ENCODE data around the gene GJB6.

GJB6 gene

DNA sequence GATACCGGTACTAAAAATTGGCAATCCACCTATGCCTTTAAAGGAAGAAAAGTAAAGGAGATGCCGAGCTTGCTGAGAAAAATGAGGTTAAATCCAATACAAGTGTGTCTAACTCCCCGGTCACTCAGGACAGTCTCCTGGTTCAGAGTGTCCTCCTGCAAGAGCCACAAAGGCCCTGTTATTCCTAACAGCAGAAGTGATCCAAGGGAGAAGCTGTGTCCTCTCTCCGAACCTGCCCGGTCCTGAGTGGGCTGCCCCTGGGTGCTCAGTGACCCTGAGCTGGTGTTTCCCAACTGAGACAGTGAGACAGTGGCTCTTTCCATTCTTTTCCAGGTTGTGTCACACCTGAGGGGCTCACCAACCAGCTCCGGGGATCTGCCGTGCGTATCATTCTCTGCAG is 4.8 kb downstream of the GJB6 start:
- DNase-seq (ENCODE audit: low read depth) = no peak

DNA sequence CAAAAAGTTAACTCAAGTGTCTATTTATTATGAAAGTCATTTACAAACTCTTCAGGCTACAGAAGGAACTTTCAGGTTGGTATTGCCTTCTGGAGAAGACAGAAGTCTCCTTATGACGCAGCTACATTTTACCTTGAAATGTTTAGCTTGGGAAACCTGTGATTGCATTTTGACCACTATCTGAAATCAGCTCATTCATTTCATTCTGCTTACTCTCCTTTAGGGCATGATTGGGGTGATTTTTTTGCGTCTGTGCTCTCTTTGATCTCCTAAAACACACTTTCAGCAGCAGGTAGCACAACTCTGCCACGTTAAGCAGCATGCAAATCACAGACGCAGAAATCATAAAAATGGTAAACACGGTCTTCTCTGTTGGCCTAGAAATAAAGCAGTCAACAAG is 9.6 kb downstream of the GJB6 start:
- no peak for DNase-seq (ENCODE audit: low read depth)

DNA sequence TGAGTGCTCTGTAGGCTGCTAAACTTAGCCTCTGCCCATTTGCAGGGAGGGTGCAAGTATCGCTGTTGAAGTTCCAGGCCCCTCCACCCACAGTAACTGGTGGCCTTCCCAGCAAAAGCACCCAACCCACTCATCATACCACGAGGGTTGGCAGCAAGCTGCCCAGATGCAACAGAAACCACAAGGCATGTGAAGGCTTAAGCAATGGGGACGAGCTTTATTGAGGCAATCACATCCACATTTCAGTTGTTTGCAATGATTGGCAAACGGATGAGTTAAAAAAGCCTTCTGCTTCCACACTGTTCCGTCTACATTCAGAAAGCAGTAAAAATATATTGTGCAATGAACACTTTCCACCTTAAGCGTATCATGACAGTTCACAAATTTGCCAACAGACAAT is 10.3 kb downstream of the GJB6 start:
- no peak for DNase-seq (ENCODE audit: low read depth)

DNA sequence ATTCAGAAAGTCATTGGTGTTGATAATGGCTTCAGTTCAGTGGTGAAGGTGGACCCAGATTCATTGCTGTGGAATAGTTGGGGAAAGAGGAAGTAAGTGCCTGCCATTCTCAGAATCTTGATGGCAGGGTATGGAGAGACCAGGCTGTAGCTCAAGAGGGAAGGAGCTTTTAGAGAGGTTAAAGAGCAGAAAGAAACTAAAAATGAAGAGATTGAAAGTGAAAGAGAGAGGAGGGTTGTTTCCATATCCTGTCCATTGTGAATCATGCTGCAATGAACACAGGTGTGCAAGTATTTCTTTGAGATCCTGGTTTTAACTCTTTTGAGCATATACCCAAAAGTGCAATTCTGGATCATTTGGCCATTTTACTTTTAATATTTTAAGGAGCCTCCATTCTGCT is 12.5 kb downstream of the GJB6 start:
- no peak for DNase-seq (ENCODE audit: low read depth)

DNA sequence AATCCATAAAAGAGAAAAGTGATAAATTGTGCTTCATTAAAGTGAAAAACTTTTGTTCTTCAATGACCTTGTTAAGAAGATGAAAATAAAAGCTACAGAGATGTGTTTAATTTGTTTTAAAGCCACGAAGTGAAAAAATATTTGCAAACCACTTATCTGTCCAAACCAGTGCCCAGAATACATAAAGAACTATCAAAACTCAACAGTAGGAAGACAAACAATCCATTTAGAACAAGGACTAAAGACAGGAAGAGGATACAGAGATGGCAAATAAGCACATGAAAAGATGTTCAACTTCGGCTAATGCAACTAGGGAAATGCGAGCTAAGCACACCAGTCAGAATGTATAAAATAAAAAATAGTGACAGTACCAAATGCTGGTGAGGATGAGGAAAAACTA is 15.0 kb downstream of the GJB6 start:
- DNase-seq (ENCODE audit: low read depth) = no peak

DNA sequence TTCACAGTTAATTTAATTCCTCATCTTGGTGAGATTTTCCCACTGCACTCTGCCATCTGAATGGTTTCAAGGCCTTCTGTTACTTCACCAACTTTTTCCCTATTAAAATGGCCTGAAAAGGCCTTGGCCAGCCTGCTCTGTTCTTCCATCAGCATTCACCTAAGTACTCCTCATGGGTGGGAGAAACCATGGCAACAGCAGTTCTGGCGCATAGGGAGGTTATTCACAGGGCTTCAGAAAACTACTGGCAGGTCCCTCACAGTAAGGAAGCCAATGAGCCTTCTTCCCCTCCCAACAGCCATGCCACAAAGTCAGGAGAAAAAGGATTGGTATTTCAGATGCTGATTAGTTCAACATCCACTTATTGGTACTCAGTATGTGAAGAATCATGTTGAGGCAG is 22.2 kb downstream of the GJB6 start:
- no peak for DNase-seq (ENCODE audit: low read depth)

DNA sequence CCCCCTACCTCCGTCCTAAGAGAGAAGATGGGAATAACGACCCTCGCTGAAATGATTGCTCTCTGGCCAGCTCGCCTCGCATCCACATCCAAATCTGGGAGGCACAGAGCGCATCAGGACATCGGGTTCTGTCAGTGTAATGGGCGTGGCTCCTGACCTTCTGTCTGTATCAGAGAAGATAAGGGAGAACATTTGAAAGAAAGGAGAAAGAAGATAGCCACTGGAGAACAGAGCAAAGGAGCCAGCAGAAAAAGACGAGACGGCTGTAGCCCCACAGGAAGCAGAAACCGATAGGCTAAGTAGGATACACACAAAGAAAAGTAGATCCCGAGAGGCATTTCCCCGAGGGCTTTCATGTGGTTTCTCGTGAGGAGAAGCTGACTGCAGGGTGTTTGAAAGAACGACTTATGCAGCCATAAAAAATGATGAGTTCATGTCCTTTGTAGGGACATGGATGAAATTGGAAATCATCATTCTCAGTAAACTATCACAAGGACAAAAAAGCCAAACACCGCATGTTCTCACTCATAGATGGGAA is 25.4 kb downstream of the GJB6 start:
- no peak for DNase-seq (ENCODE audit: low read depth)

DNA sequence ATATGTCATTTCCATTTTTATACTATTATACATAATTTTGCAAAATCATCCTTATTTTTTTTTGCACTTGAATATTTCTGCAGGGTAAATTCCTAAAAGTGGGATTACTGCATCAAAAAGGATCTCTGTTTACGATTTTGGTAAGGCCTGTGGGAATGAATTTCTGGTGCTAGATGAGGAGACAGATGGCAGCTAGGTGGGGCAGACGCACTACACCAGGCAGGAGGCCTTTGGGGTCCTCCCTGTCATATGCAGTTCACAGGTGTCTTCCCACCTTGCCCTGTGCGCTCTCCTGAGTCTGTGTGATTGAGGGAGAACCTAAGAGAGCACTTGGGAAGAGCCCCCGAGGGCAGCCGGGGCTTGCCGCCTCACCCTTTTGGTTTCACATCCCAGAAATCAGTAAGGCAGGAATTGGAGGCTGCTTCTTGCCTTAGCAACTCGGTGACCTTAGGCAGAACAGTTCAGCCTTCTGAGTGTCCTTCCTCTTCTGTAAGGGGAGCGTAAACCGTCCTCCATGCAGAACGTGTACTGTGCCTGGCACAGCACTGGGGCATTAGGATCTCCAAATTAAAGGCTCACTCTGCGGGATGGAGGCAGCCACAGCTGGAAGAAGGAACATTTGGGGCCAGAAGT is 25.9 kb downstream of the GJB6 start:
- DNase-seq (ENCODE audit: low read depth) = no peak

DNA sequence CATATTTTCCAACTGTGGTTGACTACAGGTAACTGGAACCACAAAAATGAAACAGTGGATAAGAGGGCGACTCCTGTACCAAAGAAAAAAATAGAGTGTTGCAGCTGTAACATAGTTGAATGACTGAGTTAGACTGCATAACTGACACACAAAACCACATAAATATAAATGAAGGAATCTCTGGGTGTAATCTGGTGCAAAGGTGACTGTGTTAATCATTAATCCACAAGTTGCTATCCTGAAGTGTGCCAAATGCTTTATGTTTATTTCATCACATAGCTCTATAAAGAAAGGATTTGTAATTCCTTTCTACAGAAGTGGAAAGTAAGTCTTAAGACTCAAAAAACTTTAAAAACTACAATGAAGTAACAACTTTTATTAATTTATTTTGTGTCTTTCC is 33.3 kb downstream of the GJB6 start:
- no peak for DNase-seq (ENCODE audit: low read depth)

DNA sequence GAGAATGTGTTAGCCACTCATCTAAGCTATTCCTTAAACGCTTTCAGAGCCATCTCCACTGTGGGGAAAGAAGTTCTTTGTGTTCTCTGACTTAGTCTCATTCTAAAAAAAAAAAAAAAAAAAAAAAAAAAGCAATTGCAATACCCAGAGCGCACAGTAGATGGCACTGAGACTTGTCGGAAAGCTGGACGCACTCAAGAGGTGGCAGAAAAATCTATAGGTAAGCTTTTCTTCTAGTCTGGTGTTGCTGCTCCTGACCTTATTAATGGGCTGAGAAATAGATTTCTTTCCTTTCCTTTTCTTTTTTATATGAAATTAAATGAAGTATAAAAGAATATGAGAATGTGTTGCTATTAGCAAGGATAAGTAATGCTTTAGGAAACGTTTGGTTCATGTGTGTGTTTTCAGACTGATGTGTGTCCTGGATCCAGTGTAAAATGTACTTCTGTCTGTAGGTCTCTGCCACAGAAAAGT is 34.7 kb downstream of the GJB6 start:
- no peak for DNase-seq (ENCODE audit: low read depth)

DNA sequence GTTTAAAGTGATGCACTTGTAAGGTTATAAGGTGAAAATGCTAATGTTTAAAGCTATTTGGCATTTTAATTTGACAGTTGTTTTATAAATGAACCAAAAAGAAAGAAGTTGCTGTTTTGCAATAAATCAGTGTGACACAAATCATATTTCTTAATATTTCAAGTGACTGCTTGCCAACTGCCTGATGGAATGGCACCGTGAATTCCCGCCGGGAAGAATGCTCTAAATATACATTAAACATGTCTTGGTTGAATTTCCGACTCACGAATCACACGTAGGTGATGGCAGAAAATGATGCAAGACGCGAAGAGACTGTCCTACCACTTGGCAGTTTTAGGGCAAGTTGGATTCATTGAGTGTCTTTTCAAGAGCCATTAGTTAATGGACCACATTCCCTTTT is 36.3 kb downstream of the GJB6 start:
- DNase-seq (ENCODE audit: low read depth) = no peak

DNA sequence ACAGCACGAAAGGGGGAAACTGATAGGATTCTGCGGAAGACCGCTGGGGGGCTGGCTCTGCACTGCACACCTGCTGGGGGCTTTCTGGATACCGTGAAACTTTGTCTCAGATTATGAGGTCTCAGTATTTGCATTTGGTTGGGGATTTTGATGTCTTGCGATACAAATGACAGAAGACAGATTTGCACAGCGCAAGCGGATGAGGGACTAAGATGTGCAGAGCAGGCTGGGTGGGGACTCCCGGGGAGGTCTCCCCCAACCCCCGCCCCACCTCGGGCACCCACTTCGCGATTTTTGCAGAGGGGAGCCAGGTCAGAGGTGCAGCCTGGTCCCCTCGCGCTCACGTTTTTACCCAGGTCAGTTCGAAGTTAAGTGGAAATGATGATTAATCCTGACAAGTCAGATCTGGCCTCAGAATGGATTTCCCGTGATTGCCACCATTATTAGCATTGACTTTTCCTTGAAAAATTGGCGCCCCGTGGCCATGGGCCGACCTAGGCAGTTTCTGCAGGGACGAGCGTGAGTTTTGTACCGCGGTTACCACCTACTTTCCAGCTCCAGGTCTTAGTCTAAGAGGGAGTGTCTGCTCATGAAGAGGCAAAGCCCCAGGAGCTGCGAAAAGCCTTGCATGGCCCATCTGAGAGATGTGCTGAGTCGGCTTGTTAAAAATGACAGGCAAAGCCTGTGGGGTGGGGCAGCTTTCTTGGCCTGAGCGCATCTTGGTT is 38.0 kb downstream of the GJB6 start:
- DNase-seq (ENCODE audit: low read depth) = no peak

DNA sequence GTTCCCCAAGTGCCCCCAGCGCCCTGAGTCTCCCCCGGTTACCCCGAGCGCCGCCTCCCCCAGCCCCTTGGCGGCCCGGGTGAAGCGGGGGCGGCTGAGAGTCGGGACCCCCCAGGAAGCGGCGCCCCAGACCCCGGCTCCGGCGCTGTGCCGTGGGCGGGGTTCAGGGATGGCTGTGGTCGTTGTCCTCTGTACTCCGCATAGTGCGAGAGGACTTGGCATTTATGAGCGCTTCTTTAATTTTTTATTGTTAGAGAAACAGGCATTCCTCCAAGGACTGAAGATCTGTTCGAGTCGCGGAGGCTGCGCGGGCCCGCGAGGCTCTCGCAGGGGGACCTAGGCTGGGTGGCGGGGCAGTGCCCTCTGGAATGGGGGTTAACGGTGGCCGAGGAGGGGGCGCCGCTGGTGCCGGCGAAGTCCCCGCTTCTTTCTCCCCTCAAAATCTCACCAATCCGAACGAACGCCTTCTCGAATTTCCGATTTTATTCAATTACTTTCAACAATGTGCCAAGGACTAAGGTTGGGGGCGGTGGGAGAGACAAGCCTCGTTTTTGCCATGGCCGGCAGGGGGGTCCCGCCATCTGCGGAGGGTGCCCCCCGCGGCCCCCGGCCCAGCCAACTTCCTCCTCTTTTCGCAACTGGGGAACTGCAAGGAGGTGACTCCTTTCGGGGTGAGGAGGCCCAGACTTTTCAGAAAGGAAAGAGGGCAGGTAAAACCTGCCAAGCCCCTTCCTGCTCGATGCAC is 38.8 kb downstream of the GJB6 start:
- DNase-seq (ENCODE audit: low read depth) = no peak

DNA sequence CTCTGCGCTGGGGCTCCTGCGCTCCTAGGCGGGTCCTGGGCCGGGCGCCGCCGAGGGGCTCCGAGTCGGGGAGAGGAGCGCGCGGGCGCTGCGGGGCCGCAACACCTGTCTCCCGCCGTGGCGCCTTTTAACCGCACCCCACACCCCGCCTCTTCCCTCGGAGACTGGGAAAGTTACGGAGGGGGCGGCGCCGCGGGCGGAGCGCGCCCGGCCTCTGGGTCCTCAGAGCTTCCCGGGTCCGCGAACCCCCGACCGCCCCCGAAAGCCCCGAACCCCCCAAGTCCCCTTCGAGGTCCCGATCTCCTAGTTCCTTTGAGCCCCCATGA is 39.3 kb downstream of the GJB6 start, which contains the start of gene GJB2:
GJB2 (minus strand) TSS at position 103 of the 326 bp plus-strand sequence. CDS start 3,357 bp downstream, outside the sequence.
- no peak for DNase-seq (ENCODE audit: low read depth)

DNA sequence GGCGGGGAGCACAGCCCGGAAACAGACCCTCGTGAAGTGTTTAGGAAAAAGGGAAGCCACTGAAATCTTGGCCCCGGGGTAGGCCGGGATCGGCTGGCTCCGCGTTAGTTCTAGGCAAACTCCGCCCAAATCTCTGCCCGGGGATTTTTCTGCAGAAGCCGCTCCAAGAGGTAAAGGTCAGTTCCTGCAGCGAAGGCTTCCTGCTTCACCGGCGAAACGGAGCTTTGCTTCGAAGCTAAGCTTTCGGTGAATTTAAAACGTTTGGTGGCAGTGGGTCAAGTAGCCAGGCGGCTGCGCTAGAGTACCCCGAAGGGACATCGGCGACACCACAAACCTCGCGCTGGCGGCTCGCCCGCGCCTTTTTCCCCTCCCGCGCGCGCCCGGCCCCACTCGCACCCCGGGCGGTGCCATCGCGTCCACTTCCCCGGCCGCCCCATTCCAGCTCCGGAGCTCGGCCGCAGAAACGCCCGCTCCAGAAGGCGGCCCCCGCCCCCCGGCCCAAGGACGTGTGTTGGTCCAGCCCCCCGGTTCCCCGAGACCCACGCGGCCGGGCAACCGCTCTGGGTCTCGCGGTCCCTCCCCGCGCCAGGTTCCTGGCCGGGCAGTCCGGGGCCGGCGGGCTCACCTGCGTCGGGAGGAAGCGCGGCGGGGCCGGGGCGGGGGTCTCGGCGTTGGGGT is 39.8 kb downstream of the GJB6 start:
- no peak for DNase-seq (ENCODE audit: low read depth)

DNA sequence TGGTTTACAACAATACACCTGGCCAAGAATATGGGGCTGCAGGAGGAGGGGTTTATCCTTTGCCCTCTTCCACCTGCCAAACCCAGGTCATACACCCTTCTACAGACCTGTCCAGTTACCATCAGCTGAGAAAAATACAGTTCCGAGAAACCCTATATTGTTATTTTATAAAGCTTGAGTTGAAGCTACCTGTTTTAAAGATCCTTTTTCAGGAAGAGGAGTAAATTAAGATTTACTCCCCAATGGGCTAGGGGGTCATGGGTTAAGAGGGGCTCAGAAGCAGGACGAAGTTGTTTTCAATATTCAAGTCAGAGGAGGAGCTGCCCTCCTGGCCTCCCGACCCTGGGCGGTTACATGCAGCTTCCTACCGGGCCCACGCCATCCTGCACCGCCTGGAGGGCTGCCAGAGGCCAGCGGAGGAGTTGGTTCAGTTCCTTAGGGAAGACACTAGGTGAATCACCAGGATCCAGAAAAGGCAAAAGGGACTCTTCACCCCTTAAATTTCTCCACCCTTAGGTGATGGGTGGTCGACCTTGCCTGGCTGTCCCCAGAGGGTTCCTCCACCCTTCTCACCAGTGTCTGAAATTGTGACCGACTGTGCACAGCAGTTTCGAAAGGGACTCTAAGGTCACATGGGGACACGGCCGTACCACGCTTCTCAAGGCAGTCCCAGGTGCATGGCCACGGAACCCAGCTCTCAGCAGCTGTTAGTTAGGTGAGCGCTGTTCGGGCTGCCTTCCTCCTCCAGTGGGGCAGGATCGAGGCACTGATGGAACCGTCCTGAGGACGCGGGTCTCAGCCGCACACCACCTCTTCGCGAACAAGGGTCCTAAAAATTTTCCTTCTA is 40.6 kb downstream of the GJB6 start:
- no peak for DNase-seq (ENCODE audit: low read depth)

DNA sequence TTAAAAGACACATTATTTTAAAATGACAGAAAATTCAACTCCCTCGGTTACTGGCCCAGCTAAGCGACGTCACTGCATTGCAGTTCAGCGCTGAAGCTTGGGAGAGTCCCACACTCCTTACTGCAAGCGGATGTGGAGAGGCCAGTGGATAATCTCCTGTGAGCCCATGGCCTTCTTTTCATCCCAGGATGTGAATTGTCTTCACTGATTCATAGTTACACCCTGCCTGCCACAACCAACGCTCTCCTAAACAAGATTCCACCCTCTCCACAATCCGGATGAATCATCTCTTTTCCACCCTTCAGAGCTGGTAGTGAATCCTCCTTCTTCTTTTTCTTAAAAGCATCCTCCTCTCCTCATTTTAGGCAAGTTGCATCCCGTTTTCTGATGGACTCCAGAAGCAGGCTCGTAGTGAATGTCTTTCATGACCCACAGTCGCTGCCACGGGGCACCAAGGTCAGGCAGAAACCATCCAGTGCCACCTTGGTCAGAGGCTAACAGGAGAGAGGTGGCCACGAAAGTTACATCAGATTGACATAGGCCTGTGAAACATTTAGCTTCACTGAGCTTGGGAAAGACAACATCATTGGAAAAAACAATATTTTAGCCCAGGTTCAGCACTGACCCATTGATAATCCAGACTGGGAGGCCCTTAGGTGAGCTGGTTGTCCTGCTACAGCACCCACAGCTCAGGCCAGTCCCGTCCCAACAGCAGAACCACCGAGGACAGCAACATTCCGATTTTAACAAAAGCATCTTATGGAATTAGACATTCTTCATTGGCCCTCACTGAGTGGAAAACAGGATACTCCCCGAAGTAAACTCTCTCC is 41.4 kb downstream of the GJB6 start:
- no peak for DNase-seq (ENCODE audit: low read depth)

DNA sequence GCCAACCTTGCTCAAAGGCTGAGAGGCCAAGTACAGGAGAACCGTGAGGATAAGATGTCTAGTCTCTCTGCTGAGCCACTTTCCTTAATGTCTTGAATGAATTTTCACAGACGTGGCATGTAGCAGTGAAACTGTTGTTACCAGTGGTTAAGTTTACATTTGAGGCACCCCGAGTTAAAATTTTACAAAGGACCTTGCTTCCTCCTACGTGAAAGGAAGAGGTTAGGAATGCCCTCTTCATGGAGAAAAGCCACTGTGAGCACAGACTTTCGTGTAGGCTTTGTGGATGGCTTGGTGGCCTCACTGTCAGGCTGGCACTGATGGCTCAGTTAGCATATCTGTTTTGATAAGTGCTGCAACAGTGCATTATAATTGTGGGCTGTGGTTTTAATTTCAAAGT is 42.0 kb downstream of the GJB6 start:
- no peak for DNase-seq (ENCODE audit: low read depth)

DNA sequence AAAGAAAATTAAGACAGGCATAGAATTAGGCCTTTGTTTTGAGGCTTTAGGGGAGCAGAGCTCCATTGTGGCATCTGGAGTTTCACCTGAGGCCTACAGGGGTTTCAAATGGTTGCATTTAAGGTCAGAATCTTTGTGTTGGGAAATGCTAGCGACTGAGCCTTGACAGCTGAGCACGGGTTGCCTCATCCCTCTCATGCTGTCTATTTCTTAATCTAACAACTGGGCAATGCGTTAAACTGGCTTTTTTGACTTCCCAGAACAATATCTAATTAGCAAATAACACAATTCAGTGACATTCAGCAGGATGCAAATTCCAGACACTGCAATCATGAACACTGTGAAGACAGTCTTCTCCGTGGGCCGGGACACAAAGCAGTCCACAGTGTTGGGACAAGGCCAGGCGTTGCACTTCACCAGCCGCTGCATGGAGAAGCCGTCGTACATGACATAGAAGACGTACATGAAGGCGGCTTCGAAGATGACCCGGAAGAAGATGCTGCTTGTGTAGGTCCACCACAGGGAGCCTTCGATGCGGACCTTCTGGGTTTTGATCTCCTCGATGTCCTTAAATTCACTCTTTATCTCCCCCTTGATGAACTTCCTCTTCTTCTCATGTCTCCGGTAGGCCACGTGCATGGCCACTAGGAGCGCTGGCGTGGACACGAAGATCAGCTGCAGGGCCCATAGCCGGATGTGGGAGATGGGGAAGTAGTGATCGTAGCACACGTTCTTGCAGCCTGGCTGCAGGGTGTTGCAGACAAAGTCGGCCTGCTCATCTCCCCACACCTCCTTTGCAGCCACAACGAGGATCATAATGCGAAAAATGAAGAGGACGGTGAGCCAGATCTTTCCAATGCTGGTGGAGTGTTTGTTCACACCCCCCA is 43.2 kb downstream of the GJB6 start:
- DNase-seq (ENCODE audit: low read depth) = no peak

DNA sequence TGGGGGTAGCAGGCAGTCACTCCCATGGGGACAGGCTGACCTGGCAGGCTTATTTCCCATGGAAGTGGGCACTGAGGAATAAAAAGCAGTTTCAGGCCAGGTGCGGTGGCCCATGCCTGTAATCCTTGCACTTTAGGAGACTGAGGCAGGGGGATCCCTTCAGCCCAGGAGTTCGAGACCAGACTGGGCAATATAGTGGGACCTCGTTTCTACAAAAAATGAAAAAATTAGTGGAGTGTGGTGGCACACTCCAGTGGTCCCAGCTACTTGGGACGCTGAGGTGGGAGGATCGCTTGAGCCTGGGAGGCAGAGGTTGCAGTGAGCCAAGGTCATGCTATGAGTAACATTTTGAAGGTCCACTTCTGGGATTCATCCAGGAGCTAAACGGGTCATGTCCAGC is 45.3 kb downstream of the GJB6 start:
- no peak for DNase-seq (ENCODE audit: low read depth)
